GM18907 (cell line): Measurements from ENCODE around the gene ANTXR1.

ENCODE experiments used
- ATAC-seq: cut with Tn5 transposase; IDR thresholded peaks from one replicate; pipeline ENCODE4 v1.9.1; 2021; ENCODE audit warnings: mild to moderate bottlenecking, moderate library complexity; ENCODE audit not compliant: unreplicated experiment

Gene ANTXR1

DNA sequence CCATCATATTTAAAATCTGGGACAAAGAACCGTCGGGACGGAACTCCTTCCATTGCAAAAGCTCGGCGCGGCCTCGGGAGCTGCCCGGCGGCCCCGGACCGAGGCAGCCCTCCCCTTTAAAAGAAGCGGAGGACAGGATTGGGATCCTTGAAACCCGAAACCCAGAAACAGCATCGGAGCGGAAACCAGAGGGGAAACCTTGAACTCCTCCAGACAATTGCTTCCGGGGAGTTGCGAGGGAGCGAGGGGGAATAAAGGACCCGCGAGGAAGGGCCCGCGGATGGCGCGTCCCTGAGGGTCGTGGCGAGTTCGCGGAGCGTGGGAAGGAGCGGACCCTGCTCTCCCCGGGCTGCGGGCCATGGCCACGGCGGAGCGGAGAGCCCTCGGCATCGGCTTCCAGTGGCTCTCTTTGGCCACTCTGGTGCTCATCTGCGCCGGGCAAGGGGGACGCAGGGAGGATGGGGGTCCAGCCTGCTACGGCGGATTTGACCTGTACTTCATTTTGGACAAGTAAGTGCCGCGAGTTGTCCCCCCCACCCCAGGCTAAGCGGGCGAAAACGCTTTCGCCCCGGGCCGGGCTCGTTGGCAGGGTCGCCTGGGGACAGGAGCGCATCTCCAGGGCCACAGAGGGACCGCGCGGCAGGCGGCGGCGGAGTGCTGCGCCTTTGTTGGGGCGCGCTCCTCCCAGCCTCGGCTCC lies at the start of gene ANTXR1:
TSS of gene ANTXR1 (plus strand) at position 38 of the 698 bp plus-strand sequence. CDS start at position 359, 321 bp downstream.
- ATAC-seq = no peak

DNA sequence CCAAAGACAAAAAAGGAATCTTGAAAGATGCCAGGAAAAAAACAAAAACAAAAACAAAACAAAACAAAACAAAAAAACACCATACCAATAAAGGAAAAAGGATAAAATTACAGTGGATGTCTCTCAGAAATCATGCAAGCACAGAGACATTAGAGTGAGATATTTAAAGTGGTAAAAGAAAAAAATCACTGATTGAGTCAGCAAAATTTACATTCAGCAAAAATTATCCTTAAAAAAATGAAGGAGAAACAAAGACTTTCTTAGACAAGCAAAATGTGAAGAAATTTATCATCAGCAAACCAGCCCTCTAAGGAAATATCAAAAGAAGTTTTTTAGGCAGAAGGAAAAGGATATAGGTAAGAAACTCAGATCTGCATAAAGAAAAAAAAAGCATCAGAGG lies 48.7 kb upstream of the ANTXR1 start:
- no peak for ATAC-seq

DNA sequence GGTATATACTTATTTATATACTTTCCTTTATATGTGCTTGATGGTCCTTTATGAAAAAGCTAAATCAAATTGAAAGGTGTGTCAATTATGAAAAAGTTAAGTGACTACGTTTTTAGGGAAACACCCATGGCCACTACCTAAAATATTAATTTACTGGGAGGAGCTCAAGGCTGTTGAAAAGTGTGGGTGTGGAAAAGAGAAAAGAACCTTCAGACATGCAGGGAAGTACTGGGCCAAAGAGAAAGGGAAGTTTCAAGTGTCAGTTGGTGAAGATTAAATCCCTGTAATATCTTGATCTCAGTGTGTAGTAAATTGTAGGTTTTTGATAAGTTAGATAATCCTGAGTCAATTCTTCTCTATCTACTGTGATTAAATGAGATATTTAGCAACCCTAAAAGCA lies 44.8 kb upstream of the ANTXR1 start:
- ATAC-seq = no peak

DNA sequence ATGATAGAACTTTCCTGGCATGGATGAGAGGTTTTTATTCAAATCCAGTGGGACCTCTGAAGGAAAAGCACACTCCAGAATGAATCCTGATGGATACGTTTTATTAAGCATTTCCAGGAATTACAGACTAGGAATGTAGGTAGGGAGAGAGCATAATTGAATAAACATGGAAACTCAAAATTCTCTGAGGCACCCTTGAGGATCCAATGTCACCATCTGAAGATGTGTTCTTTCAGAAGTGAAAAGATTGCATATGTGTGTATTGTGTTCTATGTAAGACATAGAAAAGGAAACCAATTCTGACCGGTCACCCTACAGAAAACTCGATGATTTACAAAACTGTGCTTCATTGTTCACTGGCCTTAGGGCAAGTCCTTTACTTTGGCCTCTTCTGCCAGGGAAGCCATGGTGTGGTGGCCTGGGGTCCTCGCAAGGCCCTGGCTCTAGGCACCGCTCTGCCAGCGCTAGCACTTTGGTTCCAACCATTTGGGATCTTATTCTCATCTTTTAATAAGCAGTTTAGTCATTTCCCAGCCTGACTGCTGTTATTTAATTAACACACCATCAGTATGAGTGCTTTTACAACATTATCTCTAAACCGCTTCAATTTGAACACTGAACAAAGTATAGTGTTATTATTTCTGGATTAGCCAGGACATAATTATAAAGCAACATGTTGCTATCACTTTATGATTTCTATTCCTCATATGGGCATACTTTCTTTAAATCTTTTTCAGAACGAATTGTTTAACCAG lies 43.1 kb upstream of the ANTXR1 start:
- ATAC-seq = no peak

DNA sequence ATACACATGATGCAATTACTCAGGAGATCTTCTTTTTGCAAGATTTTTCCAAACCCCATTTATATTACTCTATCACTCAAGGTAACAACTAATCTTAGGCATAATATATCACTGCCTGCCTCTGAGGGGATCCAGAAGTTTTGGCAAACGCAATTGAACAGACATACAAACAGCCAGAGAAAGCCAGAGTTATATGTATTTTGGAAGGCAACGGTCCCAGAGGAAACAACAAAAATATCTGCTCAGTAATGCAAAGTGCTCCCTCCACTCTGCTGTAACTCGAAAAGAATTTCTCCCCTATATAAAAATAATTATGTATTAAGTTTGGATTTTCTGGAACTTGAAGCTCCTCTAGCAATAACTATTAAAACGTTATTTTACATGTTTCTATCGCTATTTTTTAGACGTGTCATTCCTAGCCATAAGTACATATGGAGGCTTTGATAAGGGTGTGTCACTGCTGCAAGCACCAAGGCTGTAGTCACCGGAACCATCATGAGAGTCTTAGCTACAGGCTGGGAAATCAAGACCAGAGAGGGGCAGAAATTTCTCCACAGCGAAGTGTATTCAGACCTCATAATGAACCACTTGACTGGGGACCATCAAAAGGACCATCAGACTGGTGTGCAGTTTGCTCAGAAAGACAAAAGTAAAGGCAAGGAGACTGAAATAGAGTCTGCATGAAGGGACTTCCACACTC lies 42.3 kb upstream of the ANTXR1 start:
- ATAC-seq = no peak

DNA sequence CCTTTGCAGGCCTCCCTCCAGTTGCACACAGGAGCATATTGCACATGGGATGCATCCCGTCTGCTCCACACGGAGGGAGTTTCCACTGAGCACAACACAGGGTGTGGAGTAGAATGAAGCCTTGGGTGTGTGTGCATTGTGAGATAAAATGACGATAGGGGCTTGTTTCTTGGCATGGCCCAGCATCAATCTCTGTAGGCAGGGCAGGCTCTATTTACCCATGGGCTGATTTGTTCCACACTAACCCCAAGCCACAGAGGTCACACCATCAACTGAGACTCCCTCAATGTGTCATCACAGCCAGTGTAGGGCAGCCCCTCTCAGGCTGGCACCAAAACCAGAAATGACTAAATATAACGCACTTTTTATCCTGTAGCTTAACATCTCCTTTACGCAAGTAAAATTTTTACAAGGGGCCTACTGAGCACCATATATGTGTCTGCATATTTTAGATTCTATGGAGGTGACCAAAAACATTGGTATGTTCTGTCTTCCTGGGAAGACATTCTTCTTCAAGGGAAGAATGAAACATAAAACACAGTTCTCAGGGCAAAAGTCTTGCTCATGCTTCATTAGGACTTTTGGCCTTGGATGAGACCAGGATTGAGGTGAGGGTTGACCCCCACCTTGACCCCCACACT lies 41.3 kb upstream of the ANTXR1 start:
- no peak for ATAC-seq

DNA sequence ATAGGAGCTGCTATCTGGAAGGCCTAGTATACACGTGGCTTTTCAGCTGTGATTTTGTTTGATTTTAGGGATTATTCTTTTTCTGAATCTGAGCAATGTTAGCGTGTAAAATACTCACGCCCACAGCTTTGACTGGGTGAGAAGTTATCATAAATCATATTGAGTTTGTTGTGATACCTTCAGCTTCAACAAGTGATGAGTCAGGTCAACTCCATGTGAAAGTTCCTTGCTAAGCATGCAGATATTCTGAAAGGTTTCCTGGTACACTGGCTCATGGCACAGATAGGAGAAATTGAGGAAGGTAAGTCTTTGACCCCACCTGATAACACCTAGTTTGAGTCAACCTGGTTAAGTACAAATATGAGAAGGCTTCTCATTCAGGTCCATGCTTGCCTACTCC lies 38.7 kb upstream of the ANTXR1 start, which contains the start of gene GKN1:
TSS of gene GKN1 (plus strand) at position 386 of the 400 bp plus-strand sequence. CDS start 42 bp downstream, outside the sequence.
- no peak for ATAC-seq

DNA sequence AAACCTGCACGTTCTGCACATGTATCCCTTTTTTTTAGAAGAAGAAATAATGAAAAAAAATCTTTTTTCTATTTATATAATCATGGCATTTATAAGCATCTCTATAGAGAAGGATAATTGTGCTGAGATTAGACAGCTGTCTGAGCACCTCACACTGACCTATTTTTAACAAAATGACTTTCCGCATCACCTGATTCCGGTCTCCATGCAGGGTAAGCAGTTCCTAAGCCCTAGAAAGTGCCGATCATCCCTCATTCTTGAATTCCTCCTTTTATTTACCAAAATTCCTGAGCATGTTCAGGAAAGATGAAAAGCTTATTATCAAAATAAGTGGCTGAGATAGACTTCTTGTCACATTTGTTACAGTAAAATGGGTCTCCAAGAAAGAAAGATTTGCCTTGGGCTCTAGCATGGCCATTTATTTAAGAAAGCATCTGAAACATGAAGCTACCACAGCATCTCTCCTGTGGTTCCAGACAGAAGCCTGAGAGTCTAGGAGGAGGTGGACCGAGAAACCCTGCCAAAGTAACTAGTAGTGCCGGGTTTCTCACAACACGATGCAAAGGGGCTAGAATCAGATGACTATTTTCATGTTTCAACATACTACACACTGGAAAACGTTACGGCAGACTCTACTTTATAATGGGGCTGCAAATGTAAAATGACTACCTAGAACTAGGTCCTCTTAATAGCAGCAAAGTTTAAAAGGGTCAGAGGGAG lies 37.9 kb upstream of the ANTXR1 start:
- ATAC-seq = no peak

DNA sequence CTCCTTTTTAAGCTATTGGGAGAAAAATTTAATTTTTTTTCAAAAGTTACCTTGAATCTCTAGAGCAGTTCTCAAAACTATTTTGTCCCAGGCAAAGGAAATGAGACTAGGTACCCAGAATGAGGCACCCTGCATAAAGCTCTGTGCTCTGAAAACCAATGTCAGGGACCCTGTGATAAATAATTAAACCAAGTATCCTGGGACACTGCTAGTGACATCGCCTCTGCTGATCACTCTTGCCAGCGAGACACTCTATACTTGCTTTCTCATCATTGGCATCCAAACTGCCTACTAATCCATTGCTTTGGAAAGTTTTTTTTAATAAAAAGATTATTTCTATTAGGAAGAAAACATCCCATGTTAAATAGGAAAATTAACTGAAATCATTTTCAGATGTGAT lies 37.1 kb upstream of the ANTXR1 start:
- ATAC-seq = no peak

DNA sequence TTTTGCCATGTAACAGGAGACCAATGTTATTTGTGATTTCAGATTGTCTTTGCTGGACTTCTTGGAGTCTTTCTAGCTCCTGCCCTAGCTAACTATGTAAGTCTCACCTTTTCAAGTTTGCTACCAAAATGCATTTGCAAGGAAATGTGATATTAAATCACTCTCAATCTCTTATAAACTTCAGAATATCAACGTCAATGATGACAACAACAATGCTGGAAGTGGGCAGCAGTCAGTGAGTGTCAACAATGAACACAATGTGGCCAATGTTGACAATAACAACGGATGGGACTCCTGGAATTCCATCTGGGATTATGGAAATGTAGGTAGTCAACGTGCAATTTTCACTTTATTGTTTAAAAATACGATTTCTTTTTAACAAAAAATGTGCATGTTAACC lies 35.5 kb upstream of the ANTXR1 start:
- no peak for ATAC-seq

DNA sequence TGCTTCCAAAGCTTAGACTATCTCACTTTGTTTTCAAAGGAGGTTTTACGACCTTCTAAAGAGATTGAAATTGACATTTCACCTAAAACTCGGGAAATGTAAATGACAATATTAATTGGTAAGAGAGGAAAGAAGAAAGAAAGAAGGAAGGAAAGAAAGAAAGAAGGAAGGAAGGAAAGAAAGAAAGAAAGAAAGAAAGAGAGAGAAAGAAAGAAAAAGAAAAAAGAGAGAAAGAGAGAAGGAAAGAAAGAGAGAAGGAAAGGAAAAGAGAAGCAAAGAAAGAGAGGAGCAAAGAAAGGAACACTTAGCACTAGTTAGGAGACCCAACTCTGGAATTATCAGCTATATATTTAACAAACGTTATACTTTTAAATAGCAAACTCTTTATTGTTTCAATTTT lies 34.9 kb upstream of the ANTXR1 start:
- no peak for ATAC-seq

DNA sequence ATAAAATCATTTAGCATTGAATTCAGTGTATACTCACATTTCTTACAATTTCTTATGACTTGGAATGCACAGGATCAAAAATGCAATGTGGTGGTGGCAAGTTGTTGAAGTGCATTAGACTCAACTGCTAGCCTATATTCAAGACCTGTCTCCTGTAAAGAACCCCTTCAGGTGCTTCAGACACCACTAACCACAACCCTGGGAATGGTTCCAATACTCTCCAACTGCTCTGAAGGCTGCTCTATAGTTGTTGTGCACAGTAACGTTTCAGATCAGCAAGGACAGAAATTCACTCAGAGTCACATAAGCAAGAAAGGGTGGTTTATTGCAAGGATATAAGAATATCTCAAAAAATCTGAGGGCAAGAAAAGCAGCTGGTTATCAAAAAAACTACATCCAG lies 32.0 kb upstream of the ANTXR1 start:
- ATAC-seq = no peak

DNA sequence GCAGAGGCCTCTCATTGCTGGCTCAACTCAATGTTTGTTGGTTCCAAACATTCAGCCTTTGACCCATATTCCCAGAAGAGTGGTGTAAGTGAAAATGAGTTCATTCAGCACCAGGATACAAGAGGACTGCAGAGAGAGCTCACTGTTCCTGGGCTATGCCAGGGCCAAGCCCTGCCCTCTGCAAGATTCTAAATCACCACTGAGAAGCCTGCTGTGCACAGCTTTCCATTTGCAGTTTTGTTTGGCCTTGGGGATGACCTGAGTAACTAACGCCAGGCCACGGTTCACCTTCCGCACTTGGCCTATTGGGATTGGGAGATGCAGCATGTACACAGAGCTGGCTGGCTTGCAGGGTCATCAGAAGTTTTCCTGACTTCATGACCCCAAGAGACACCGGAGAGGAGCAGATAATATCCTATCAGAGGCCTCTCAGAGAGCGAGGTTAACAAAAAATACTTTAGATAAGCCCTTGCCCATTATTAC lies 25.9 kb upstream of the ANTXR1 start:
- ATAC-seq = no peak

DNA sequence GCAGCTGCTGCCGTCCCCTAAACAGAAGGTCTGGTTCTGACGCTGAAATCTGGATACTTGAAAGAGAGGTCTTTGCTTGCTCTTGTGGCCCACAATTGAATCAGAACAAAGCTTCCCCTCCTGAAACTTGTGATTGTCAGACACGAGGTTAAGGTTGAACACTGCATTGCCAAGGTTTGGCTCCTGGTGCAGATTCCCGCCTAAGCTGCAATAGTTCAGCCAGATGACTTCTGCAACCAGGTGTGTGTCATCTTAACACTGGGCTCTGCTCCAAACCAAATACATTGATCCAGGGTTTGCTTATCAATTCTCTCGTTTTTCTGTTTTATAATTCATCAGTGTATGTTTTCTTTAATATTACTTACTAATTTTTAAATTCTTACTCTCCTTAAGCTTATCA lies 23.9 kb upstream of the ANTXR1 start:
- no peak for ATAC-seq

DNA sequence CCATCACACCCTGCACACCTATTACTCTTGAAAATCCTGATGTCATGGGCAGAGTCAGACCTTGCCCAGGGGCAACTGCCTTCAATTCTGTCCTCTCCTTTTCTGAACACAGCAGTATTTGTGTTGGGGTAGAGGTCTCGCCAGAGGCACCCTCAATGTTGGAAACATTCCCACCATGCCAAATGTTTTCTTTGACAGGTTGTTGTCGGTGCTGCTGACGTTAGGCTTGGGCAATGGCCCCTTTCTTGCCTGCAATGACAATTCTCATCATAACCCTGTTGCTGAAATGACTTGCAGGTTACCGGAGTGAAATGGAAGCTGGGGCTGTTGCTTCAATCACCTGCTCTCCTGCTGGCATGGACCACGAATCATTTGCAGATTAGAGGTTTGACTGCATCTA lies 20.6 kb upstream of the ANTXR1 start:
- ATAC-seq = no peak

DNA sequence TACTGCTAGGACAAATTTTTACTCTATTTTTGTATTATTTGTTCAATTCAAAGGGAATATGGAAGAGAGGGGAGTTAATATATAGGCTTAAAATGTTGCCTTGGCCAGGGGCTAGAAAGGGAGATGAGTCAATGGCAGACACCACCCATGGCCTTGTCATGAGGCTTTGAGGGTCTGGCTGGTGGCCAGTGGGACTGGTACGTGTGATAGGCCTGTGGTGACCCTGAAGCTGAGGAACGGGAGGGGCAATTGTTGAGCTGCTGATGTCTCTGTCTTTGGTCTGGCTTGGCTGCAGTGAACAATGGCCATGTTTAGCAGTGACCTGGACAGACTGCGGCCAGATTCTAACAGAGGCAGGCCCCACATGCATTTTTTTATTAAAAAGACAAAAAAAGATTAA lies 20.0 kb upstream of the ANTXR1 start:
- no peak for ATAC-seq

DNA sequence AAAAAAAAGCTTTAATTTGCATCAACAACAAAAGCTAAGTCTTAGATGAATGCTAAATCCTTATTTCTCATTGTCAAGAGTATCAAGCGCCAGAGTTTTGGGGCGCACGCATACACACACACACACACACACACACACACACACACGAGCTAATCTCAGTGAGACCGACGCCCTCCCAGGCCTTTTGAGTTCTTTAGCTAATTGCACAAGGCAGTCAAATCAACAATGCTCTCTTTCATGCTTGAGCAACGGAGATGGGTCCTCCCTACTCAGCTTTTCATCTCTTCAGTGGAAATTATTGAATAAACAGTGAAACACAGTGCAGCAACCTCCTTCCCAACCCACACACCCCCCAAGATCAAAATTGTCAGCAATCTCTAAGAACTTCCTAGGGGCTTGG lies 19.3 kb upstream of the ANTXR1 start:
- ATAC-seq = no peak

DNA sequence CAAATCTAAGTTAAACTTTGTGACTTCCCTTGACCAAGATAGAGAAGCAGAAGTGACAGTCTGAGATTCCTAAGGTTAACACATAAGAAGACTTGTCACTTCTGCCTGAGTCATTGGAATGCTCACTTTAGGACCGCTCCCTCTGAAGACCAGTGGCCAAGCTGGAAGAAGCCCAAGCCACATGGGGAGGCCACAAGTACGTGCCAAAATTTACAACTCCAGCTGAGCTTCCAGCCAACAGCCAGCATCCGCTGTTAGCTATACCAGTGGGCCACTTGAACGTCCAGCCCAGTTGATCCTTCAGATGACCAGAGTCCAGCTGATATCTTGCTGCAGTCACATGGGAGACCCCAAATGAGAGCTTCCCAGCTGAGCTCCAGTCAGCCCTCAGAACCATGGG lies 18.1 kb upstream of the ANTXR1 start:
- no peak for ATAC-seq

DNA sequence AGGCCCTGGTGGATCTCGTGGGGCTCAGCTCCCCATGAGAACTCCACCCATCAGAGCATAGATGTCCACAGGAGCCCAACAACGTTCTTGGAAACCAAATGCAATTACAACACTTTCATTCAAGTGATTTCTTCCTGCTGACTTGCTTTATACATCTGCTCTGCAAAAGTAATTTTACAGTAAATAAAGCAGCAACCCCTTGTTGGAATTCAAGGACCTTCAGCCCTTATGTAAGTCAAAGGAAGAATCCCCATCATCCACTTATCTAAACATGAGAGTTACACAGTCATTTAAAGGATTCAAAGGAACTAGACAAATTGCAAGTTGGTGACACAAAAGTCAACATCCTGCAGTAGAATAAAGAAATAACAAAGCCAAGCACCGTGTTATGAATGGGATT lies 17.1 kb upstream of the ANTXR1 start:
- no peak for ATAC-seq

DNA sequence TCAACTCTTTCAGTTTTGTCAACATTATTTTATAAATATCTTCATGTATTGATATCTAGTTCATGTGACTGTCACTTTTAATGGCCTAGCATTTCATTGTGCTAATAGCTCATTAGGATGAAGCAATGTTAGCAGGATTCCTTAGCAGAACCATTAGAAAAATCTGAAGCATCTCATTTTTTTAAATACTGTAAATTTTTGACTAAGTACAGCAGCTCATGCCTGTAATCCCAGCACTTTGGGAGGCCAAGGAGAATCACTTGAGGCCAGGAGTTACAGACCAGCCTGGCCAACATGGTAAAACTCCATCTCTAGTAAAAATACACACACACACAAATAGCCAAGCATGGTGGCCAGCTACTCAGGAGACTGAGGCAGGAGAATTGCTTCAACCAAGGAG lies 15.6 kb upstream of the ANTXR1 start:
- no peak for ATAC-seq

DNA sequence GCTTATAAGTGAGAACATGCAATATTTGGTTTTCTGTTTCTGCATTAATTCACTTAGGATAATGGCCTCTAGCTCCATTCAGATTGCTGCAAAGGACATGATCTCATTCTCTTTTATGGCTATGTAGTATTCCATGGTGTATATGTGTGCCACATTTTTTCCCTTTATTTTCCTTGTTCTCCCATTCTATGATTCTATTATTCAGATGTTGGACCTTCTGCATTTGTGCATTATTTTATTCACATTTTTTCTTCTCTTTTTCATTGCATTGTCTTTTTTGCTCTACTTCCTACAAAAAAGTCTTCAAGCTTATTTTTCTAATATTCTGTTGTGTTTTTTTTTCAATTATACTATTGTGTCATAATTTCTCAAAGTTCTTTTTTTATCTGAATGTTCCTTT lies 11.1 kb upstream of the ANTXR1 start:
- no peak for ATAC-seq
